Activated CD8-positive, alpha-beta memory T cell treated with anti-CD3 and anti-CD28 coated beads, Interleukin-2, amount 50 U/mL, for 24 hours (primary cell): ENCODE measurements around the gene C1orf53.

Experiments
- DNase-seq: peaks from one replicate; pipeline ENCODE4 v3.0.0-alpha.2; 2020; ENCODE audit errors: extremely low read depth

C1orf53 gene

DNA sequence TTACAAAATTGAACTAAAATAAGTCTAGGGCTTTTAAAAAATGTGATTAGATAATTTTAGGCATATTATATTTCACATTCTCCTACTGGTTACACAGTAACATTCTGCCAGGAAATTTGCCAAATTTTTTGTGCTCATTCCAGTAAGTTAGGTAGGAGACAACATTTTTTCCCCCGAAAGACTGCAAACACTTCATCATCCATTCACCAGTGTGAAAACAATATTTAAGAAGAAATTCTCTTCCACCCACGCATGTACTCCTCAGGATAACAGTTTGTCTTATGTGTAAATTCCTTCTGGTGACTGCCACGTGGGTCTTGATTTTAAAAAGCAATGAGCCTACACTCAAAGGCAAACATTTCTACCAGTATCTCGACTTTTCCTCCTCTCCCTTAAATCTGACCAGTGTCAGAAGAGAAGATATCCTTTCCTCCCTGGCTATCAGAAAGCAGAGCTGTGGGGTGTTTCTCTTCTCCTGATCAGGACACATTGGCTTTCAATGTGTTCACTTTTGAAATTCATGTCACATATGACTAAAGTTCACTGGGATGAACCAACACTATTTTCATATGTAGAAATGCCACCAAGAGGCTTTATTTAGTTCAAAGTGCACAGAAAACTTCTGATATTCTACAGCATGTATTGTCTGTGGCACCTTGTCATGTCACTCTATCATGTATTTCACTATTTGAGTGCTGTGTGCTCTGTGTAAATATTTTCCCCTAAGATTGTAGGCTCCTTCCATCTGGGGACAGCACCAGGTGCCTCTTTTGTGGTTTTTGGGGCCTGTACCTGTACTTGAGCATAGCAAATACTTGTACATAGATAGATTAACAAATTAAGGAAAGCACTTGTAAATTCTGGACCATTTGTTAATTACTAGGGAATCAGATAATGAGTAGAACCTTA is 53.3 kb downstream of the C1orf53 start:
- DNase-seq, result no peak
